Measurements from ENCODE around the gene ZNF474.

The ZNF474 gene

GRCh38 chr5:122118356-122118948 lies 10.9 kb upstream of the ZNF474 start:
- DNase-seq (ENCODE audit: low spot score), result no peak

- DNase-seq (ENCODE audit: low spot score), result no peak
Measured at GRCh38 chr5:122119205-122119604, 10.1 kb upstream of the ZNF474 start.

GRCh38 chr5:122120493-122120892 lies 8.9 kb upstream of the ZNF474 start:
- DNase-seq (ENCODE audit: low spot score), result no peak

- DNase-seq (ENCODE audit: low spot score), result no peak
Measured at GRCh38 chr5:122120957-122121356, 8.4 kb upstream of the ZNF474 start.

GRCh38 chr5:122121479-122122465 lies 7.6 kb upstream of the ZNF474 start:
- DNase-seq (ENCODE audit: low spot score), result no peak

- no peak for DNase-seq (ENCODE audit: low spot score)
Measured at GRCh38 chr5:122124766-122125165, 4.6 kb upstream of the ZNF474 start.

- DNase-seq (ENCODE audit: low spot score), result no peak
Measured at GRCh38 chr5:122126177-122126755, 3.1 kb upstream of the ZNF474 start.

GRCh38 chr5:122126756-122127321 lies 2.5 kb upstream of the ZNF474 start:
- no peak for DNase-seq (ENCODE audit: low spot score)

- no peak for DNase-seq (ENCODE audit: low spot score)
Measured at GRCh38 chr5:122130152-122130551, 806 bp downstream of the ZNF474 start.

- no peak for DNase-seq (ENCODE audit: low spot score)
Measured at GRCh38 chr5:122137702-122138101, 8.4 kb downstream of the ZNF474 start.

GRCh38 chr5:122138356-122138755 lies 9.0 kb downstream of the ZNF474 start:
- no peak for DNase-seq (ENCODE audit: low spot score)

- no peak for DNase-seq (ENCODE audit: low spot score)
Measured at GRCh38 chr5:122140900-122141299, 11.6 kb downstream of the ZNF474 start.

GRCh38 chr5:122141751-122142150 lies 12.4 kb downstream of the ZNF474 start:
- no peak for DNase-seq (ENCODE audit: low spot score)

- DNase-seq (ENCODE audit: low spot score), result no peak
Measured at GRCh38 chr5:122142480-122143164, 13.3 kb downstream of the ZNF474 start.

- DNase-seq (ENCODE audit: low spot score), result no peak
Measured at GRCh38 chr5:122144236-122144635, 14.9 kb downstream of the ZNF474 start.

- DNase-seq (ENCODE audit: low spot score), result no peak
Measured at GRCh38 chr5:122145906-122146305, 16.6 kb downstream of the ZNF474 start.

- DNase-seq (ENCODE audit: low spot score), result no peak
Measured at GRCh38 chr5:122149321-122150090, 20.2 kb downstream of the ZNF474 start.

GRCh38 chr5:122150215-122150614 lies 20.9 kb downstream of the ZNF474 start:
- no peak for DNase-seq (ENCODE audit: low spot score)

GRCh38 chr5:122151640-122152039 lies 22.3 kb downstream of the ZNF474 start:
- DNase-seq (ENCODE audit: low spot score), result no peak

- DNase-seq (ENCODE audit: low spot score), result no peak
Measured at GRCh38 chr5:122152266-122152900, 23.0 kb downstream of the ZNF474 start.

GRCh38 chr5:122153230-122153629 lies 23.9 kb downstream of the ZNF474 start:
- DNase-seq (ENCODE audit: low spot score), result no peak
